ENCODE data around the gene RPL13A.

Gene RPL13A

DNA sequence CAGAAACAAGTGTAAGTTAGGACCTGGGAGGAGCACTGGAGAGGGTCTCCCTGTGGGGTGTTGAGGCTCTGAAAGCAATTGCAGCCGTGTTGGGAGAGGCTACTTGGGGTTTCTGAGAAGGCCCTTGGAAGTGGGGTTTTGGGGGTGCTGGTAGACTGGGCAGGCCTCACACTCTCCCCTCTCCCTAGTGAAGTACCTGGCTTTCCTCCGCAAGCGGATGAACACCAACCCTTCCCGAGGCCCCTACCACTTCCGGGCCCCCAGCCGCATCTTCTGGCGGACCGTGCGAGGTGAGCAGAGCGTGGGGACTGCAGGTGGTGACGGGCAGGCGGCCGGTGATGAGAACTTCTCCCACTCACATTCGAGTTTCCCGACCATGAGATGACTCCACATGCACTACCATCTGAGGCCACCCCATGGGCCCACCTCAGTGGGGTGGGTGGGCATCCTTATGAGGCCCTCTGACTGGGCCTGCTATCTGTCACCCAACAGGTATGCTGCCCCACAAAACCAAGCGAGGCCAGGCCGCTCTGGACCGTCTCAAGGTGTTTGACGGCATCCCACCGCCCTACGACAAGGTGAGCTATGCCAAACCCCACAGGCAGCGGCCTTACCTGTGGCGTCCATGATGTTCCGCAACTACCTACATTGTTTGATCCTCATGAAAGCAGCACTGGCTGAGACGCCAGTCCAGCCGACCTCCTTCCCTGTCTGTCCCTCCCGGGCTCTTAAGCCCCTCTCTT lies 3.0 kb downstream of the RPL13A start:
- ATAC-seq = no peak
- TF ChIP-seq TOX (CRISPR knock-in tag; IDR thresholded peaks at IDR 0.05; ENCODE audit: borderline replicate concordance) (no peak), TCF4 (CRISPR knock-in tag; IDR thresholded peaks at IDR 0.05; ENCODE audit: borderline replicate concordance) (no peak), CSDC2 (CRISPR knock-in tag; IDR thresholded peaks at IDR 0.05) (no peak), SNAI2 (CRISPR knock-in tag; IDR thresholded peaks at IDR 0.05) (no peak), ZNF8 (CRISPR knock-in tag; IDR thresholded peaks at IDR 0.05) (no peak), ARNTL (CRISPR knock-in tag; IDR thresholded peaks at IDR 0.05; ENCODE audit: borderline replicate concordance, low read depth) (no peak), BACH2 (CRISPR knock-in tag; IDR thresholded peaks at IDR 0.05; ENCODE audit: borderline replicate concordance) (no peak)
- TF ChIP-seq, protein P1, sequence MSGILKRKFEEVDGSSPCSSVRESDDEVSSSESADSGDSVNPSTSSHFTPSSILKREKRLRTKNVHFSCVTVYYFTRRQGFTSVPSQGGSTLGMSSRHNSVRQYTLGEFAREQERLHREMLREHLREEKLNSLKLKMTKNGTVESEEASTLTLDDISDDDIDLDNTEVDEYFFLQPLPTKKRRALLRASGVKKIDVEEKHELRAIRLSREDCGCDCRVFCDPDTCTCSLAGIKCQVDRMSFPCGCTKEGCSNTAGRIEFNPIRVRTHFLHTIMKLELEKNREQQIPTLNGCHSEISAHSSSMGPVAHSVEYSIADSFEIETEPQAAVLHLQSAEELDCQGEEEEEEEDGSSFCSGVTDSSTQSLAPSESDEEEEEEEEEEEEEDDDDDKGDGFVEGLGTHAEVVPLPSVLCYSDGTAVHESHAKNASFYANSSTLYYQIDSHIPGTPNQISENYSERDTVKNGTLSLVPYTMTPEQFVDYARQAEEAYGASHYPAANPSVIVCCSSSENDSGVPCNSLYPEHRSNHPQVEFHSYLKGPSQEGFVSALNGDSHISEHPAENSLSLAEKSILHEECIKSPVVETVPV (CRISPR knock-in tag; IDR thresholded peaks at IDR 0.05) = no peak
- TF ChIP-seq, protein P2, sequence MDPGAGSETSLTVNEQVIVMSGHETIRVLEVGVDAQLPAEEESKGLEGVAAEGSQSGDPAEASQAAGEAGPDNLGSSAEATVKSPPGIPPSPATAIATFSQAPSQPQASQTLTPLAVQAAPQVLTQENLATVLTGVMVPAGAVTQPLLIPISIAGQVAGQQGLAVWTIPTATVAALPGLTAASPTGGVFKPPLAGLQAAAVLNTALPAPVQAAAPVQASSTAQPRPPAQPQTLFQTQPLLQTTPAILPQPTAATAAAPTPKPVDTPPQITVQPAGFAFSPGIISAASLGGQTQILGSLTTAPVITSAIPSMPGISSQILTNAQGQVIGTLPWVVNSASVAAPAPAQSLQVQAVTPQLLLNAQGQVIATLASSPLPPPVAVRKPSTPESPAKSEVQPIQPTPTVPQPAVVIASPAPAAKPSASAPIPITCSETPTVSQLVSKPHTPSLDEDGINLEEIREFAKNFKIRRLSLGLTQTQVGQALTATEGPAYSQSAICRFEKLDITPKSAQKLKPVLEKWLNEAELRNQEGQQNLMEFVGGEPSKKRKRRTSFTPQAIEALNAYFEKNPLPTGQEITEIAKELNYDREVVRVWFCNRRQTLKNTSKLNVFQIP (CRISPR knock-in tag; IDR thresholded peaks at IDR 0.05; ENCODE audit: borderline replicate concordance, low read depth) = no peak
- TF ChIP-seq, protein P3, sequence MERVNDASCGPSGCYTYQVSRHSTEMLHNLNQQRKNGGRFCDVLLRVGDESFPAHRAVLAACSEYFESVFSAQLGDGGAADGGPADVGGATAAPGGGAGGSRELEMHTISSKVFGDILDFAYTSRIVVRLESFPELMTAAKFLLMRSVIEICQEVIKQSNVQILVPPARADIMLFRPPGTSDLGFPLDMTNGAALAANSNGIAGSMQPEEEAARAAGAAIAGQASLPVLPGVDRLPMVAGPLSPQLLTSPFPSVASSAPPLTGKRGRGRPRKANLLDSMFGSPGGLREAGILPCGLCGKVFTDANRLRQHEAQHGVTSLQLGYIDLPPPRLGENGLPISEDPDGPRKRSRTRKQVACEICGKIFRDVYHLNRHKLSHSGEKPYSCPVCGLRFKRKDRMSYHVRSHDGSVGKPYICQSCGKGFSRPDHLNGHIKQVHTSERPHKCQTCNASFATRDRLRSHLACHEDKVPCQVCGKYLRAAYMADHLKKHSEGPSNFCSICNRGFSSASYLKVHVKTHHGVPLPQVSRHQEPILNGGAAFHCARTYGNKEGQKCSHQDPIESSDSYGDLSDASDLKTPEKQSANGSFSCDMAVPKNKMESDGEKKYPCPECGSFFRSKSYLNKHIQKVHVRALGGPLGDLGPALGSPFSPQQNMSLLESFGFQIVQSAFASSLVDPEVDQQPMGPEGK (CRISPR knock-in tag; IDR thresholded peaks at IDR 0.05; ENCODE audit: borderline replicate concordance) = no peak

DNA sequence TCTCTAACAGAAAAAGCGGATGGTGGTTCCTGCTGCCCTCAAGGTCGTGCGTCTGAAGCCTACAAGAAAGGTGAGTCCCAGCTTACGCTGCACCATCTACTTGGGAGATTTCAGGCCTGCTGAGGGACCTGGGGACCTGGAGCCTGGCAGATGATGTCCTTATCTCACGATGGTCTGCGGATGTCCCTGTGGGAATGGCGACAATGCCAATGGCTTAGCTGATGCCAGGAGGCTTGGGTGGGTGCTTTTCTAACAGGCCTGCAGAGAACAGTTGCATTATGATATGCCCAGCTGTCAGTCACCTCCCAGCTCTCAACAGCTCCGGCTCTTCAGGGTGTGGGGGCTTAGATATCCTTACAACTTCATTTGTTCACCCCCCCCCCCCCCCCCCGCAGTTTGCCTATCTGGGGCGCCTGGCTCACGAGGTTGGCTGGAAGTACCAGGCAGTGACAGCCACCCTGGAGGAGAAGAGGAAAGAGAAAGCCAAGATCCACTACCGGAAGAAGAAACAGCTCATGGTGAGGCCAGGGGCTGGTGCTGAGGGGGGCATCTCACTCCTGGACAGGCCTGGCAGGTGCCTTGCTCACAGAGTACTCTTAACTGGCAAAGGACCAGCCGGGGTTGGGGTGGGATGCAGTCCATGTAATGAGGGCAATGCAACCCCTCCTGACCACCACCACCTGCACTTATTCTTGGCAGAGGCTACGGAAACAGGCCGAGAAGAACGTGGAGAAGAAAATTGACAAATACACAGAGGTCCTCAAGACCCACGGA lies 3.8 kb downstream of the RPL13A start:
- TF ChIP-seq, protein P4, sequence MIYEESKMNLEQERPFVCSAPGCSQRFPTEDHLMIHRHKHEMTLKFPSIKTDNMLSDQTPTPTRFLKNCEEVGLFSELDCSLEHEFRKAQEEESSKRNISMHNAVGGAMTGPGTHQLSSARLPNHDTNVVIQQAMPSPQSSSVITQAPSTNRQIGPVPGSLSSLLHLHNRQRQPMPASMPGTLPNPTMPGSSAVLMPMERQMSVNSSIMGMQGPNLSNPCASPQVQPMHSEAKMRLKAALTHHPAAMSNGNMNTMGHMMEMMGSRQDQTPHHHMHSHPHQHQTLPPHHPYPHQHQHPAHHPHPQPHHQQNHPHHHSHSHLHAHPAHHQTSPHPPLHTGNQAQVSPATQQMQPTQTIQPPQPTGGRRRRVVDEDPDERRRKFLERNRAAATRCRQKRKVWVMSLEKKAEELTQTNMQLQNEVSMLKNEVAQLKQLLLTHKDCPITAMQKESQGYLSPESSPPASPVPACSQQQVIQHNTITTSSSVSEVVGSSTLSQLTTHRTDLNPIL (CRISPR knock-in tag; IDR thresholded peaks at IDR 0.05; ENCODE audit: low read depth) = no peak
- TF ChIP-seq CSDC2 (CRISPR knock-in tag; IDR thresholded peaks at IDR 0.05) (no peak), BACH2 (CRISPR knock-in tag; IDR thresholded peaks at IDR 0.05; ENCODE audit: borderline replicate concordance) (no peak), ARNTL (CRISPR knock-in tag; IDR thresholded peaks at IDR 0.05; ENCODE audit: borderline replicate concordance, low read depth) (no peak), RARB (CRISPR knock-in tag; IDR thresholded peaks at IDR 0.05) (no peak), ZFP3 (CRISPR knock-in tag; IDR thresholded peaks at IDR 0.05) (no peak), OSR1 (CRISPR knock-in tag; IDR thresholded peaks at IDR 0.05) (no peak)
- TF ChIP-seq, protein P2 (CRISPR knock-in tag; IDR thresholded peaks at IDR 0.05; ENCODE audit: borderline replicate concordance, low read depth) = no peak
- TF ChIP-seq, protein P1 (CRISPR knock-in tag; IDR thresholded peaks at IDR 0.05) = no peak
- ATAC-seq = no peak

DNA sequence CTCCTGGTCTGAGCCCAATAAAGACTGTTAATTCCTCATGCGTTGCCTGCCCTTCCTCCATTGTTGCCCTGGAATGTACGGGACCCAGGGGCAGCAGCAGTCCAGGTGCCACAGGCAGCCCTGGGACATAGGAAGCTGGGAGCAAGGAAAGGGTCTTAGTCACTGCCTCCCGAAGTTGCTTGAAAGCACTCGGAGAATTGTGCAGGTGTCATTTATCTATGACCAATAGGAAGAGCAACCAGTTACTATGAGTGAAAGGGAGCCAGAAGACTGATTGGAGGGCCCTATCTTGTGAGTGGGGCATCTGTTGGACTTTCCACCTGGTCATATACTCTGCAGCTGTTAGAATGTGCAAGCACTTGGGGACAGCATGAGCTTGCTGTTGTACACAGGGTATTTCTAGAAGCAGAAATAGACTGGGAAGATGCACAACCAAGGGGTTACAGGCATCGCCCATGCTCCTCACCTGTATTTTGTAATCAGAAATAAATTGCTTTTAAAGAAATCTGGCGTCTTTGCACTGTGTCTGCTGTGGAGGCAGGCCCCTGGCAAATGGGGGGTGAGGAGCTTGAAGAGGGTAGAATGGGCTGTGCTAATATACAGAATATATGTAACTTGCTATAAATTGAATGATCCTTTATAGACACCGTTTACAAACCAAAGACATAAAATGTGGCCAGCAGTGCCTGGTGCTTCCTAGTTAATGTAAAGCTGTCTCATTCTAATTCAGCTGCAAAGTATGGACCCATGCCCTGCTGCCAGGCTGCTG lies 4.6 kb downstream of the RPL13A start:
- TF ChIP-seq ZFP3 (CRISPR knock-in tag; IDR thresholded peaks at IDR 0.05) (no peak), RARB (CRISPR knock-in tag; IDR thresholded peaks at IDR 0.05) (no peak), ZC3H10 (CRISPR knock-in tag; IDR thresholded peaks at IDR 0.05) (no peak), ZFP30 (CRISPR knock-in tag; IDR thresholded peaks at IDR 0.05) (no peak)
- no peak for ATAC-seq

Data from SK-N-SH treated with all-trans-retinoic acid at 6 μM for 48 hours (cell line).